BE2C (cell line): ENCODE results near the gene NAT14.

ENCODE experiments used
- DNase-seq: peaks from one replicate; pipeline ENCODE4 v3.0.0-alpha.2; 2020
- H3K27me3 ChIP-seq: fragments of 250-450 bp; sonication (Bioruptor Pico); 2 replicates; pipeline ENCODE4 v1.5.1; 2020; ENCODE audit warnings: mild to moderate bottlenecking
- H3K36me3 ChIP-seq: fragments of 250-450 bp; sonication (Bioruptor Pico); 2 replicates; pipeline ENCODE4 v1.5.1; 2020; ENCODE audit warnings: mild to moderate bottlenecking
- H3K4me1 ChIP-seq: fragments of 250-450 bp; sonication (Bioruptor Pico); 2 replicates; pipeline ENCODE4 v1.5.1; 2020
- H3K4me3 ChIP-seq: 2 replicates; pipeline ENCODE4 v1.5.1; 2011; ENCODE audit warnings: low read depth, low read length
- H3K9me3 ChIP-seq: fragments of 250-450 bp; sonication (Bioruptor Pico); 2 replicates; pipeline ENCODE4 v1.5.1; 2020
- CTCF ChIP-seq: IDR thresholded peaks from 2 replicates; pipeline ENCODE4 v1.5.1; 2012; ENCODE audit warnings: mild to moderate bottlenecking, low read depth, low read length

NAT14 gene

GRCh38 chr19:55482156-55482961, 2.6 kb upstream of the NAT14 start:
- TF ChIP-seq CTCF = no peak
- H3K36me3 ChIP-seq = peaks cover 6% of the 10 kb centered on the region; the same call in 1 of the 2 replicates
- no peaks in the 10 kb centered on the region for H3K27me3 ChIP-seq
- no peaks in the 10 kb centered on the region for H3K9me3 ChIP-seq
- H3K4me3 ChIP-seq = no peak overlapping the region
- H3K4me1 ChIP-seq = peaks cover 11% of the 10 kb centered on the region
- peak; percentile 10 for DNase-seq

- Histone ChIP-seq H3K4me1 (peaks cover 17% of the 10 kb centered on the region), H3K27me3 (no peaks in the 10 kb centered on the region), H3K4me3 (no peak overlapping the region), H3K36me3 (peaks cover 6% of the 10 kb centered on the region; the same call in 1 of the 2 replicates), H3K9me3 (no peaks in the 10 kb centered on the region)
- TF ChIP-seq CTCF = no peak
- DNase-seq = no peak
These were observed 1.9 kb upstream of the NAT14 start for GRCh38 chr19:55482967-55483705.

- Histone ChIP-seq H3K4me1 (peaks cover 20% of the 10 kb centered on the region), H3K36me3 (peaks cover 6% of the 10 kb centered on the region; the same call in 1 of the 2 replicates), H3K9me3 (no peaks in the 10 kb centered on the region), H3K4me3 (peak overlapping the region; percentile 68), H3K27me3 (no peaks in the 10 kb centered on the region)
- TF ChIP-seq CTCF = no peak
- DNase-seq = peak; percentile 20
These were observed 1.0 kb upstream of the NAT14 start for GRCh38 chr19:55483706-55484592.

- Histone ChIP-seq H3K27me3 (no peaks in the 10 kb centered on the region), H3K36me3 (peaks cover 6% of the 10 kb centered on the region; the same call in 1 of the 2 replicates), H3K9me3 (no peaks in the 10 kb centered on the region), H3K4me3 (peak overlapping the region; percentile 68), H3K4me1 (peaks cover 22% of the 10 kb centered on the region)
- peak; percentile 18 for DNase-seq
- no peak for TF ChIP-seq CTCF
These were observed 537 bp downstream of the NAT14 start for GRCh38 chr19:55485439-55486011.

- DNase-seq = peak; percentile 51
- H3K4me1 ChIP-seq = peaks cover 22% of the 10 kb centered on the region
- peak; percentile 22; the same call in 1 of the 2 replicates for TF ChIP-seq CTCF
These were observed 1.3 kb downstream of the NAT14 start for GRCh38 chr19:55486043-55486970.

More at GRCh38 chr19:55486043-55486970, 1.3 kb downstream of the NAT14 start:
- no peaks in the 10 kb centered on the region for H3K9me3 ChIP-seq
- peaks cover 4% of the 10 kb centered on the region; the same call in 1 of the 2 replicates for H3K36me3 ChIP-seq
- no peaks in the 10 kb centered on the region for H3K27me3 ChIP-seq
- H3K4me3 ChIP-seq = peak overlapping the region; percentile 68
